HG03575 (cell line): ENCODE data around the gene SPATC1L.

Experiments
- ATAC-seq: cut with Tn5 transposase; IDR thresholded peaks from one replicate; pipeline ENCODE4 v1.9.1; 2021; ENCODE audit not compliant: unreplicated experiment, insufficient number of reproducible peaks, low FRiP score; ENCODE audit errors: extremely low read depth

SPATC1L gene

GRCh38 chr21:46127239-46128105 lies 56.8 kb downstream of the SPATC1L start:
- no peak for ATAC-seq

- no peak for ATAC-seq
Measured at GRCh38 chr21:46126309-46127238, 57.7 kb downstream of the SPATC1L start.

GRCh38 chr21:46125846-46126301 lies 58.4 kb downstream of the SPATC1L start:
- no peak for ATAC-seq

- ATAC-seq = no peak
Measured at GRCh38 chr21:46124926-46125845, 59.1 kb downstream of the SPATC1L start.

GRCh38 chr21:46124083-46124925 lies 60.0 kb downstream of the SPATC1L start:
- no peak for ATAC-seq

GRCh38 chr21:46122758-46123683 lies 61.2 kb downstream of the SPATC1L start:
- no peak for ATAC-seq

- ATAC-seq = no peak
Measured at GRCh38 chr21:46122237-46122671, 62.0 kb downstream of the SPATC1L start.

GRCh38 chr21:46121286-46122221 lies 62.7 kb downstream of the SPATC1L start:
- ATAC-seq = no peak

- no peak for ATAC-seq
Measured at GRCh38 chr21:46120301-46121285, 63.7 kb downstream of the SPATC1L start.

GRCh38 chr21:46119637-46120271 lies 64.5 kb downstream of the SPATC1L start:
- no peak for ATAC-seq

GRCh38 chr21:46119144-46119636 lies 65.1 kb downstream of the SPATC1L start:
- ATAC-seq = no peak

- no peak for ATAC-seq
Measured at GRCh38 chr21:46118316-46119143, 65.7 kb downstream of the SPATC1L start.

- no peak for ATAC-seq
Measured at GRCh38 chr21:46117586-46118315, 66.5 kb downstream of the SPATC1L start.
